Epithelial cell of esophagus (primary cell): ENCODE data around the gene ZFY.

Experiments
- DNase-seq: peaks from one replicate; pipeline ENCODE4 v3.0.0; 2010; ENCODE audit warnings: low read depth
- H3K4me3 ChIP-seq: 2 replicates; pipeline ENCODE4 v1.5.1; 2011; ENCODE audit warnings: mild to moderate bottlenecking, low read length, control low read depth
- TF ChIP-seq, protein P1 (sequence below): IDR thresholded peaks from 2 replicates; pipeline ENCODE4 v1.5.1; 2011; ENCODE audit warnings: low read depth, mild to moderate bottlenecking, low read length, control low read depth, inconsistent platforms; ENCODE audit not compliant: insufficient read depth; ENCODE audit errors: missing control alignments

The ZFY gene

DNA sequence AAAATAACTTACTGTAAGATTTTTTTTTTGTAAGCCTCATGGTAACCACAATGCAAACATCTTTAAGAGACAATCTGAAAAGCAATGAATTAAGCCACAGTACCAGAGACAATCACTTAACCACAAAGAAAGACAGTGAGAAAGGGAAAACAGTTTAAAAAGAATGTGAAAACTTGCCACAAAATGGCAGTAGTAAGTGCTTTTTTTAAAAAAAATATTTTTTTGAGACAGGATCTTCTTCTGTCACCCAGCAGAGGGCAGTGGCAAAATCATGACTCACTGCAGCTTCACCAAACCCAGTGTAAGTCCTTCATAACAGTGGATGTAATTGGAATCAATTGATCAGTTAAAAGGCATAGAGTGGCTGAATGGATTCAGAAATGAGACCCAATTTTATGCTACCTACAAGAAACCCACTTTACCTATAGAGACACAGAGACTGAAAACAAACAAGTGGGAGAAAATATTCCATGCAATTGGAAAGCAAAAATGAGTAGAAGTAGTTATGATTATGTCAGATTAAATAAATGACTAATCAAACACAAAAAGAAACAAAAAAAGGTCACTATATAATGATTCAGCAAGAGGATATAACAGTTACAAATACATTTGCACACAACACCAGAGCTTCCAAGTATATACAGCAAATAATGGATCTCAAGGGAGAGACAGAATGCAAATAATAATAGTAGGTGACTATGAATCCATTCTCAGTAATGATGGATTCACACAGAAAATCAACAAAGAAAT is 21.9 kb upstream of the ZFY start:
- DNase-seq, result peak; percentile 50
- no peak overlapping the region for H3K4me3 ChIP-seq
- TF ChIP-seq, protein P1, sequence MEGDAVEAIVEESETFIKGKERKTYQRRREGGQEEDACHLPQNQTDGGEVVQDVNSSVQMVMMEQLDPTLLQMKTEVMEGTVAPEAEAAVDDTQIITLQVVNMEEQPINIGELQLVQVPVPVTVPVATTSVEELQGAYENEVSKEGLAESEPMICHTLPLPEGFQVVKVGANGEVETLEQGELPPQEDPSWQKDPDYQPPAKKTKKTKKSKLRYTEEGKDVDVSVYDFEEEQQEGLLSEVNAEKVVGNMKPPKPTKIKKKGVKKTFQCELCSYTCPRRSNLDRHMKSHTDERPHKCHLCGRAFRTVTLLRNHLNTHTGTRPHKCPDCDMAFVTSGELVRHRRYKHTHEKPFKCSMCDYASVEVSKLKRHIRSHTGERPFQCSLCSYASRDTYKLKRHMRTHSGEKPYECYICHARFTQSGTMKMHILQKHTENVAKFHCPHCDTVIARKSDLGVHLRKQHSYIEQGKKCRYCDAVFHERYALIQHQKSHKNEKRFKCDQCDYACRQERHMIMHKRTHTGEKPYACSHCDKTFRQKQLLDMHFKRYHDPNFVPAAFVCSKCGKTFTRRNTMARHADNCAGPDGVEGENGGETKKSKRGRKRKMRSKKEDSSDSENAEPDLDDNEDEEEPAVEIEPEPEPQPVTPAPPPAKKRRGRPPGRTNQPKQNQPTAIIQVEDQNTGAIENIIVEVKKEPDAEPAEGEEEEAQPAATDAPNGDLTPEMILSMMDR, result peak; percentile 48

DNA sequence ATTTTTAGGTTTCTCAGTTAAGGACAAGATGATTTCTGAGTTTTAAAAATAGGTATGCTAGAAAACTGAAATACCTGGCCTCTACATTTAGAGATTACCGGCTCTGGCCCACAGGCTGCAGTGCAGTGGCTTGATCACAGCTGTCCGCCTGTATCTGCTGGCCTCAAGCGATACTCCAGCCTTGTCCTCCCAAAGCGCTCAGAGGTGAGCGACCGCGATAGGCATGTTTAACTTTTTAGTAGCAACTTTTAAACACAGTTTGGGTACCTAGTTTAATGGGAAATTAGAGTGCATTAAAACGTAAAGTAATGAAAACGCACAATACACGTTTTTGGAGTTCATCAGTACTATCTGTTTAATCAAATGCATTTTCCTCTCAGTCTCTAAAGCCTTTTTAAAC is 1.1 kb upstream of the ZFY start:
- peak overlapping the region; percentile 59 for H3K4me3 ChIP-seq
- DNase-seq, result peak; percentile 11
- TF ChIP-seq, protein P1, result no peak

DNA sequence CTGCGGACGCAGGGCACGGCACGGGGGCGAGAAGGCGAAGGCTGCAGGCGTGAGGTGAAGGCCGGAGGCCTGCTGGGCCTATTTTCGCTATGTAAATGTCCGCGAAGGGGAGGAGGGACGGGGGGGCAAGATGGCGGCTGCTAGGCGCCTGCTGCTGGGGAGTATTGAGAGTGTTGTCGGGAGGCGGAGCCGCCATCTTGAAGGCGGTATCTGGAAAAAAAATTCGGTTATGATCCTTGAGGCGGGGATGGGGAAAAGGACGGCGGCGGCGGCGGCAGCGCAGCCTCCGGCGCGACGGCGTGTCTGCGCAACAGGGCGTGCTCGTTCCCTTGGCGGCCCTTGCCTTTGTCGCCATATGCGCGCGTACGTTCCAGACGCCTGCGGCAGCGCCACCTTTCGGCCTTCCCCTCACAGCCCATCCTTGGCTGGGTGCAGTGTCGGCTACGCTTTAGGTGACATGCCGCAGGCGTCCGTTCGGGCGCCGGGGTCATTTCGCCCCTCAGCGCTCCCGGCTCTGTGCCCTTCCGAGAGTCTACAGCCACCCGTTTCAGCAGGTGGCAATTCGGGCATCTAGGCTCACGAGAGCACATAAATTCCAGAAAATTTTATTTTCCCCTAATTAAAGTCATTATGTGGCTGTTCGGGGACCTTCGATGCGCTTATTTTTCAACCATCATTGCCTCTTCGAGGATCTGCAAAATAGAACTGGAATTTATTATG is 695 bp downstream of the ZFY start:
- TF ChIP-seq, protein P1, result peak; percentile 64
- H3K4me3 ChIP-seq, result peak overlapping the region; percentile 59
- peak; percentile 87 for DNase-seq

DNA sequence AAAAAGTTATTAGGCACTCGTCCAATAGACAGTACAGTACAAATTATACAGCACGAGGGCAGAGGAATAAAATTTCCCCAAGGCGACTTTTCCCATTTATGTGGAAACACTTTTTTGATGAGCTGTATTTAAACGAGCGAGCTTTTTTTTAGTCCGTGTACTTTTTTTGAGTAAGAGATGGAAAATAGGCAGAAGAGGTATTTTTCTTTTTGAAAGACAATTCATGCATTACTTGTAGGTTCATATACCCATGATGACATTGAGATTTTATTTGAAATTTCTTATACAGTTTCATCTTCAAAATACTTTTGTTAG is 1.2 kb downstream of the ZFY start:
- peak overlapping the region; percentile 59 for H3K4me3 ChIP-seq
- no peak for DNase-seq
- TF ChIP-seq, protein P1, result no peak

DNA sequence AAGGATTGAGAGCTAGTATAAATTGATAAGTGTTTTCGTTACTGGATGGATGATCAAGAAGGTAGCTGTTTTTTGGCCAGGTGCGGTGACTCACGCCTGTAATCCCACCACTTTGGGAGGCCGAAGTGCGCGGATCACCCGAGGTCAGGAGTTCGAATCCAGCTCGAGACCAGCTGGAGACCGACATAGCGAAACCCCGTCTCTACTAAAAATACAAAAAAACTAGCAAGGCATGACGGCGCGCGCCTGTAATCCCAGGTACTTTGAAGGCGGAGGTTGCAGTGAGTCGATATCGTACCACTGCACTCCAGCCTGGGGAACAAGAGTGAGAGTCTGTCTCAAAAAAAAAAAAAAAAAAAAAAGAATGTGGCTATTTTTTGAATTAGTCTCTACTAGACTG is 2.0 kb downstream of the ZFY start:
- no peak for DNase-seq
- H3K4me3 ChIP-seq, result no peak overlapping the region
- TF ChIP-seq, protein P1, result no peak

DNA sequence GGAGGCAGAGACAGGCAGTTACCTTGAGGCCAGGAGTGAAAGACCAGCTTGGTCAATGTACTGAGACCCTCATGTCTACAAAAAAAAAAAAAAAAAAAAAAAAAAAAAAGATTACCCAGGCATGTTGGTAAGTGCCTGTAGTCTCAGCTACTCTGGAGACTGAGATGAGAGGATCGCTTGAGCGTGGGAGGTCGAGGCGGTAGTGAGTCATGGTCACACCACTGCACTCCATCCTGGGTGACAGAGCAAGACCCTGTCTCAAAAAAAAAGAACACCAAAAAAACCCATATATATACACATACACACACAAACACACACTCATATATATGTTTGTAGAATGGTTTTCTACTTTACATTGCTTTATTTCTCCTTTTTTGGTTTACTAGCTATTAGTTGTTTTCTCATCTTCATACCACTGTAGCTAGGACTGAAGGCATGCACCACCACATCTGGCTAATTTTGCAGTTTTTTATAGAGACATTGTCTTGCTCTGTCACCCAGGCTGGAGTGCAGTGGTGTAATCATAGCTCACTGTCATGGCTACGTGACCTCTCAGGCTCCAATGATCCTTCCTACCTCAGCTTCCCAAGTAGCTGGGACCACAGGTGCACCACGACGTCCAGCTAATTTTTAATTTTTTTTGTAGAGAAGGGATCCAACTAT is 14.5 kb downstream of the ZFY start:
- TF ChIP-seq, protein P1, result no peak
- no peak for DNase-seq
- no peak overlapping the region for H3K4me3 ChIP-seq
